ENCODE results near the gene RALY.

- no peak for TF ChIP-seq CTCF (IDR thresholded peaks at IDR 0.05)
- TF ChIP-seq POLR2A (IDR thresholded peaks at IDR 0.05) = no peak
Observed at GRCh38 chr20:34037767-34038166, 44.1 kb downstream of the RALY start.

All from body of pancreas (tissue), 4 donors.